K562 (cell line): ENCODE data around the gene NMUR1. TPM values are rescaled to one million over a fixed set of nuclear protein-coding genes. Genes with fewer than 3 reads are reported as not detected.

Experiments
- ATAC-seq: fragments of 200-7000 bp; cut with Tn5 transposase; 3 replicates; pipeline ENCODE4 v1.9.1; 2020; ENCODE audit warnings: moderate library complexity
- Bru-seq: library from RNA; stranded (reverse); fragments of 400-500 nt; gene quantifications from one replicate; lab custom pipeline; 2021; lab: Mats Ljungman, UMichigan
- BruChase-seq, 2 experiments: library from RNA; stranded (reverse); fragments of 400-500 nt; gene quantifications; one replicate each; lab custom pipeline; 2021; lab: Mats Ljungman, UMichigan
- BruUV-seq: library from RNA; stranded (reverse); fragments of 400-500 nt; replicated peaks from 2 replicates; lab custom pipeline; 2021; lab: Mats Ljungman, UMichigan
- CTCF ChIA-PET: fragments of 300-600 bp; formaldehyde crosslinking; extraction: SDS; loops from one replicate; lab custom pipeline; 2021; ENCODE audit warnings: low intra/inter-chr PET ratio; lab: Yijun Ruan, JAX
- POLR2A ChIA-PET: fragments of 300-600, 350-650 bp; sonication (Branson Sonifier 250); formaldehyde crosslinking; extraction: SDS; loops from one replicate; lab custom pipeline; 2021; ENCODE audit warnings: antibody characterized with exemption, inconsistent platforms; lab: Yijun Ruan, JAX
- DNase-seq, 4 experiments: peaks; one replicate each; pipeline versions ENCODE4 v3.0.0 to v3.0.0-alpha.2; 2011 to 2018; ENCODE audit warnings: low spot score in 3 of 4, mixed read lengths in 3 of 4; ENCODE audit errors: extremely low read depth in 1 of 4
- FAIRE-seq: peaks from 2 replicates; lab custom pipeline; 2011; peaks lifted over from hg19 to GRCh38; lab: Jason Lieb, UNC
- H2AFZ ChIP-seq: 2 replicates; pipeline ENCODE4 v1.6.0; 2011; ENCODE audit warnings: low read depth, low read length, control low read depth, inconsistent platforms
- H3K27ac ChIP-seq: fragments of 200-600 bp; 3 replicates; pipeline ENCODE4 v1.8.0; 2011; ENCODE audit warnings: low read depth, mild to moderate bottlenecking, control low read depth, inconsistent platforms, low read length, moderate library complexity, mixed read lengths; ENCODE audit errors: extremely low read depth
- H3K27me3 ChIP-seq, 2 experiments: fragments of 300-600 bp in 1 of 2; 2 replicates in 1 of 2; 3 replicates in 1 of 2; pipeline versions ENCODE4 v1.6.0 to v1.8.0; 2011; ENCODE audit warnings: inconsistent platforms in 2 of 2, low read length in 2 of 2, mild to moderate bottlenecking in 1 of 2, mixed read lengths in 1 of 2, moderate library complexity in 1 of 2; ENCODE audit not compliant: control insufficient read depth in 2 of 2, insufficient read depth in 2 of 2
- H3K36me3 ChIP-seq: fragments of 300-600 bp; 3 replicates; pipeline ENCODE4 v1.8.0; 2011; ENCODE audit warnings: mild to moderate bottlenecking, low read length, inconsistent platforms; ENCODE audit not compliant: control insufficient read depth, insufficient read depth
- H3K4me1 ChIP-seq, 2 experiments: fragments of 200-600 bp in 1 of 2; replicated peaks in 1 of 2; 2 replicates in 1 of 2; 3 replicates in 1 of 2; pipeline versions ENCODE4 v1.5.1 to v1.8.0; 2011; ENCODE audit warnings: inconsistent platforms in 2 of 2, low read length in 2 of 2, mild to moderate bottlenecking in 1 of 2, mixed read lengths in 1 of 2, moderate library complexity in 1 of 2; ENCODE audit not compliant: control insufficient read depth in 2 of 2, insufficient read depth in 2 of 2
- H3K4me2 ChIP-seq: 2 replicates; pipeline ENCODE4 v1.6.1; 2011; ENCODE audit warnings: low read length, control low read depth, inconsistent platforms, mixed read lengths; ENCODE audit not compliant: insufficient read depth
- H3K4me3 ChIP-seq: fragments of 200-600 bp; sonication (generic), shearing (Covaris generic); 2 replicates; pipeline ENCODE4 v1.5.1; 2016; ENCODE audit warnings: control low read depth, inconsistent platforms
- H3K79me2 ChIP-seq: fragments of 200-600 bp; 3 replicates; pipeline ENCODE4 v1.8.0; 2011; ENCODE audit warnings: low read length, inconsistent platforms; ENCODE audit not compliant: control insufficient read depth, insufficient read depth
- H3K9ac ChIP-seq, 2 experiments: 2 replicates each; pipeline versions ENCODE4 v1.6.0 to v1.6.1; 2011; ENCODE audit warnings: low read depth in 2 of 2, low read length in 2 of 2, control low read depth in 1 of 2, inconsistent platforms in 1 of 2, mild to moderate bottlenecking in 1 of 2, mixed read lengths in 1 of 2; ENCODE audit not compliant: insufficient read depth in 1 of 2
- H3K9me1 ChIP-seq: one replicate; pipeline ENCODE4 v1.6.0; 2011; ENCODE audit warnings: inconsistent platforms, mild to moderate bottlenecking, low read length, moderate library complexity; ENCODE audit not compliant: control insufficient read depth, insufficient read depth
- H3K9me3 ChIP-seq: replicated peaks from 2 replicates; pipeline ENCODE4 v1.5.1; 2011; ENCODE audit warnings: low read depth, low read length, inconsistent platforms; ENCODE audit not compliant: control insufficient read depth, insufficient read depth
- H4K20me1 ChIP-seq: replicated peaks from 2 replicates; pipeline ENCODE4 v1.6.1; 2011; ENCODE audit warnings: low read length, inconsistent platforms, mixed read lengths; ENCODE audit not compliant: control insufficient read depth, insufficient read depth
- BCOR ChIP-seq: fragments of 450-650 bp; IDR thresholded peaks from 2 replicates; pipeline ENCODE4 v1.6.1; 2016
- CCNT2 ChIP-seq: IDR thresholded peaks from 2 replicates; pipeline ENCODE4 v1.6.1; 2011; ENCODE audit warnings: borderline replicate concordance, low read depth, mild to moderate bottlenecking, moderate library complexity, mixed read lengths, low read length; ENCODE audit not compliant: insufficient read length; ENCODE audit errors: extremely low read depth
- CHD4 ChIP-seq: fragments of 200-600 bp; sonication (generic); IDR thresholded peaks from 3 replicates; pipeline ENCODE4 v1.6.1; 2012; ENCODE audit warnings: low read depth, mild to moderate bottlenecking, mixed read lengths, low read length, inconsistent platforms; ENCODE audit not compliant: insufficient read depth, insufficient replicate concordance, poor library complexity, severe bottlenecking
- NRF1 ChIP-seq, 2 experiments: fragments of 450-650 bp; IDR thresholded peaks in 1 of 2; conservative IDR thresholded peaks in 1 of 2; 2 replicates each; pipeline ENCODE4 v1.6.1; 2014; ENCODE audit warnings: mild to moderate bottlenecking in 2 of 2
- POLR2G ChIP-seq: fragments of 200-400 bp; formaldehyde crosslinking; IDR thresholded peaks from 2 replicates; pipeline ENCODE4 v1.6.1; 2017; ENCODE audit warnings: low read depth, mild to moderate bottlenecking, antibody characterized with exemption, low read length, moderate library complexity
- RBM15 ChIP-seq: fragments of 200-400 bp; formaldehyde crosslinking; IDR thresholded peaks from 2 replicates; pipeline ENCODE4 v1.6.1; 2018; ENCODE audit warnings: mild to moderate bottlenecking, low read length, moderate library complexity; ENCODE audit not compliant: insufficient read depth
- SMC3 ChIP-seq: conservative IDR thresholded peaks from 2 replicates; pipeline ENCODE4 v1.6.1; 2011; ENCODE audit warnings: low read depth, low read length, improper control_type of control experiment; ENCODE audit not compliant: insufficient read depth
- XRCC4 ChIP-seq: IDR thresholded peaks from one replicate; pipeline ENCODE4 v1.6.1; 2011; ENCODE audit not compliant: insufficient read depth, insufficient read length; ENCODE audit errors: extremely low read depth
- XRCC5 ChIP-seq: fragments of 200-400 bp; formaldehyde crosslinking; IDR thresholded peaks from 2 replicates; pipeline ENCODE4 v1.6.1; 2017; ENCODE audit warnings: low read depth, mild to moderate bottlenecking, low read length
- ZSCAN29 ChIP-seq: fragments of 450-650 bp; IDR thresholded peaks from 2 replicates; pipeline ENCODE4 v1.6.1; 2017
- WGBS: fragments of 100-300 bp; shearing (Covaris generic); methylation state at CpG from one replicate; pipeline ENCODE4 v1.1.6; 2016; ENCODE audit warnings: low coverage, mixed read lengths; ENCODE audit not compliant: insufficient coverage; ENCODE audit errors: missing lambda C conversion rate; 5-methylcytosine and 5-hydroxymethylcytosine counted together
- in situ Hi-C: fragments of 300-500 bp; cut with MboI; formaldehyde crosslinking; loops from 4 replicates; pipeline ENCODE4 v1.15.0; 2018; ENCODE audit warnings: inconsistent platforms, mixed read lengths
- intact Hi-C: fragments of 100-400 bp; cut with micrococcal nuclease; formaldehyde crosslinking; loops from 2 replicates; pipeline ENCODE4 v1.14.2; 2022
- long read RNA-seq, 3 experiments: library from polyadenylated mRNA in 2 of 3; library from RNA in 1 of 3; unstranded in 2 of 3; stranded (forward) in 1 of 3; transcript quantifications; one replicate each; pipeline ENCODE4 v2.0.0, GENCODE V29; 2019 to 2022
- polyA minus RNA-seq, 3 experiments: library from RNA; depleted of rRNA, polyadenylated mRNA; stranded (reverse); fragments of >200 nt; gene quantifications; 2 replicates each; pipeline ENCODE4 v1.2.3, GENCODE V29; 2011
- polyA plus RNA-seq, 8 experiments: library from polyadenylated mRNA; depleted of rRNA in 4 of 8; stranded (reverse) in 5 of 8; unstranded in 3 of 8; fragments of >200 nt; fragmentation: Nextera tagmentation in 2 of 8; fragmentation: Illumina TruSeq in 1 of 8; extraction: Ambion mirVana in 2 of 8; extraction: Trizol in 1 of 8; gene quantifications; 2 replicates each; pipeline versions ENCODE4 v1.2.1 to v1.2.3, GENCODE V29; 2011 to 2014; ENCODE audit warnings: inconsistent platforms in 1 of 8, missing spikeins in 1 of 8
- total RNA-seq, 7 experiments: library from RNA; depleted of rRNA in 6 of 7; stranded (reverse); fragments of >200 nt in 6 of 7; fragmentation: Illumina TruSeq in 2 of 7; extraction: Trizol in 2 of 7; gene quantifications; 2 replicates each; pipeline versions ENCODE4 v1.2.1 to v1.2.3, GENCODE V29; 2011 to 2021; ENCODE audit warnings: low replicate concordance in 1 of 7
- TF ChIP-seq, protein P1 (sequence below): sonication (generic); formaldehyde crosslinking; IDR thresholded peaks from 2 replicates; pipeline ENCODE4 v1.8.1; 2023; ENCODE audit warnings: mild to moderate bottlenecking, missing genetic modification reagents
- TF ChIP-seq, protein P2 (sequence below), 2 experiments: IDR thresholded peaks; 2 replicates each; pipeline ENCODE4 v1.6.1; 2011; ENCODE audit warnings: borderline replicate concordance in 1 of 2, control low read depth in 1 of 2, low read depth in 1 of 2, low read length in 1 of 2, mild to moderate bottlenecking in 1 of 2, mixed read lengths in 1 of 2, moderate library complexity in 1 of 2; ENCODE audit not compliant: insufficient read depth in 1 of 2, insufficient read length in 1 of 2, poor library complexity in 1 of 2, severe bottlenecking in 1 of 2; ENCODE audit errors: extremely low read depth in 1 of 2

The NMUR1 gene
- total RNA-seq (2011; cell fraction: chromatin; rRNA removed; ENCODE audit: low replicate concordance) = 0.35 and 0.83 TPM in 2 replicates
- total RNA-seq (2011; cell fraction: nucleolus; rRNA removed) = 0.53 and 0.83 TPM in 2 replicates
- total RNA-seq (2011; cell fraction: nucleoplasm; rRNA removed) = 0.51 and 0.61 TPM in 2 replicates
- total RNA-seq (2014; rRNA removed) (0.05 and 0.20 TPM in 2 replicates), total RNA-seq (2014; rRNA removed; fragmentation: Illumina TruSeq; extraction: Trizol) (0.07 and 0.16 TPM in 2 replicates), total RNA-seq (2015; rRNA removed; fragmentation: Illumina TruSeq; extraction: Trizol) (0.08 and 0.18 TPM in 2 replicates), total RNA-seq (2021) (0.27 and 0.34 TPM in 2 replicates), polyA plus RNA-seq (2011; rRNA removed) (0.15 and 0.19 TPM in 2 replicates), polyA plus RNA-seq (2014; fragmentation: Illumina TruSeq; extraction: Trizol) (0.15 and 0.21 TPM in 2 replicates), polyA plus RNA-seq (2014; fragmentation: Nextera tagmentation; extraction: Ambion mirVana) (under 1 TPM; 0.01 to 0.06 TPM), polyA plus RNA-seq (2014; rRNA removed) (0.12 and 0.15 TPM in 2 replicates), polyA minus RNA-seq (2011; rRNA and poly(A)+ RNA removed) (0.06 TPM in 1 of 2 replicates, not detected in the other), Bru-seq, nascent RNA (percentile 37 among the genes with signal in this experiment), BruChase-seq, experiment 1, labeled RNA remaining after a 2-hour chase (percentile 21 among the genes with signal in this experiment), BruChase-seq, experiment 2, labeled RNA remaining after a 6-hour chase (percentile 11 among the genes with signal in this experiment)
- 0.16 and 0.32 TPM in 2 replicates for polyA plus RNA-seq (2011; cell fraction: cytosol; rRNA removed)
- polyA plus RNA-seq (2011; cell fraction: nucleus; rRNA removed) = 0.48 and 0.51 TPM in 2 replicates
- 0.38 and 0.71 TPM in 2 replicates for polyA plus RNA-seq (2012)
- not detected in 2 replicates for polyA minus RNA-seq (2011; cell fraction: cytosol; rRNA and poly(A)+ RNA removed)
- polyA minus RNA-seq (2011; cell fraction: nucleus; rRNA and poly(A)+ RNA removed) = 0.11 and 0.13 TPM in 2 replicates
- long read RNA-seq, experiment 1 = 0 reads
- long read RNA-seq, experiment 2 = 0 reads
- long read RNA-seq, experiment 3 = 0 reads

GRCh38 chr2:231530099-231531011, at the start of gene NMUR1:
Gene NMUR1 (minus strand): TSS chr2:231530445. CDS start chr2:231530361, 84 bp downstream.
- CTCF ChIA-PET = interaction anchor here (0.9 to 1.8 kb wide), 2 partner anchors 28 to 145 kb away, joined by 3 to 12 read pairs; no protein-coding TSS in a partner anchor
- Histone ChIP-seq H3K79me2 (no peaks in the 10 kb centered on the region), H3K27me3 (peaks cover 0 to 6% of the 10 kb centered on the region in 2 experiments; a peak in 2 of 5 replicates), H3K4me2 (peak within 1 kb of the TSS; percentile 58; the same call in 1 of the 2 replicates), H4K20me1 (no peaks in the 10 kb centered on the region), H2AFZ (peak within 1 kb of the TSS; percentile 76), H3K9ac (peak within 1 kb of the TSS; percentile 38 to 86; a peak in 3 of 4 replicates), H3K4me3 (peak within 1 kb of the TSS; percentile 34), H3K27ac (no peak within 1 kb of the TSS), H3K9me3 (no peaks in the 10 kb centered on the region), H3K36me3 (no peaks in the 10 kb centered on the region), H3K9me1 (no peaks in the 10 kb centered on the region), H3K4me1 (peaks cover 0 to 21% of the 10 kb centered on the region in 2 experiments; a peak in 2 of 5 replicates)
- peak; percentile 76 to 84 (median 82) for DNase-seq
- in situ Hi-C loops = no loop called here
- FAIRE-seq = peak; percentile 57
- POLR2A ChIA-PET = no interaction called here
- no TSS peak for BruUV-seq
- 25% methylated on average over 22 of the region's 85 CpGs for WGBS
- intact Hi-C loops = no loop called here
- ATAC-seq = peak; percentile 96
- TF ChIP-seq CHD4 (peak; percentile 77), RBM15 (no peak), BCOR (peak; percentile 94), NRF1 (conservative IDR thresholded peaks at IDR 0.05 in 1 of 2, IDR thresholded peaks at IDR 0.05 in 1 of 2) (peak; percentile 72 to 74), SMC3 (peak; percentile 31; the same call in 1 of the 2 replicates), XRCC5 (0 out of 2 replicates have a peak, but pooled peaks have one; percentile 51), CCNT2 (peak; percentile 51), ZSCAN29 (no peak), POLR2G (peak; percentile 66), XRCC4 (no peak)
- TF ChIP-seq, protein P1, sequence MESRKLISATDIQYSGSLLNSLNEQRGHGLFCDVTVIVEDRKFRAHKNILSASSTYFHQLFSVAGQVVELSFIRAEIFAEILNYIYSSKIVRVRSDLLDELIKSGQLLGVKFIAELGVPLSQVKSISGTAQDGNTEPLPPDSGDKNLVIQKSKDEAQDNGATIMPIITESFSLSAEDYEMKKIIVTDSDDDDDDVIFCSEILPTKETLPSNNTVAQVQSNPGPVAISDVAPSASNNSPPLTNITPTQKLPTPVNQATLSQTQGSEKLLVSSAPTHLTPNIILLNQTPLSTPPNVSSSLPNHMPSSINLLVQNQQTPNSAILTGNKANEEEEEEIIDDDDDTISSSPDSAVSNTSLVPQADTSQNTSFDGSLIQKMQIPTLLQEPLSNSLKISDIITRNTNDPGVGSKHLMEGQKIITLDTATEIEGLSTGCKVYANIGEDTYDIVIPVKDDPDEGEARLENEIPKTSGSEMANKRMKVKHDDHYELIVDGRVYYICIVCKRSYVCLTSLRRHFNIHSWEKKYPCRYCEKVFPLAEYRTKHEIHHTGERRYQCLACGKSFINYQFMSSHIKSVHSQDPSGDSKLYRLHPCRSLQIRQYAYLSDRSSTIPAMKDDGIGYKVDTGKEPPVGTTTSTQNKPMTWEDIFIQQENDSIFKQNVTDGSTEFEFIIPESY (CRISPR knock-in tag) = no peak
- TF ChIP-seq, protein P2, sequence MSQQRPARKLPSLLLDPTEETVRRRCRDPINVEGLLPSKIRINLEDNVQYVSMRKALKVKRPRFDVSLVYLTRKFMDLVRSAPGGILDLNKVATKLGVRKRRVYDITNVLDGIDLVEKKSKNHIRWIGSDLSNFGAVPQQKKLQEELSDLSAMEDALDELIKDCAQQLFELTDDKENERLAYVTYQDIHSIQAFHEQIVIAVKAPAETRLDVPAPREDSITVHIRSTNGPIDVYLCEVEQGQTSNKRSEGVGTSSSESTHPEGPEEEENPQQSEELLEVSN (IDR thresholded peaks at IDR 0.05; ENCODE audit: borderline replicate concordance in 1 of 2, extremely low read depth in 1 of 2, insufficient read depth in 1 of 2, insufficient read length in 1 of 2, low read depth in 1 of 2, low read length in 1 of 2, poor library complexity in 1 of 2, severe bottlenecking in 1 of 2) = peak; percentile 46 to 64
